SK-N-SH treated with all-trans-retinoic acid at 6 μM for 48 hours (cell line): ENCODE measurements around the gene C1GALT1C1L.
"Not testable (repeated sequence)": the region's sequence is repeated elsewhere in the genome, so short reads cannot be mapped to it uniquely, and the experiment has no call there.

ENCODE experiments used
- ATAC-seq: fragments of 200-7000 bp; cut with Tn5 transposase; 3 replicates; pipeline ENCODE4 v1.9.1; 2020; ENCODE audit warnings: mild to moderate bottlenecking, moderate library complexity
- BACH2 ChIP-seq: fragments of 250-450 bp; sonication (Bioruptor Pico); IDR thresholded peaks from 2 replicates; pipeline ENCODE4 v1.9.0; 2021; ENCODE audit warnings: mild to moderate bottlenecking, borderline replicate concordance
- CREB5 ChIP-seq: fragments of 250-450 bp; sonication (Bioruptor Pico); IDR thresholded peaks from 2 replicates; pipeline ENCODE4 v1.5.1; 2020; ENCODE audit warnings: low read depth, mild to moderate bottlenecking, moderate library complexity
- GLIS3 ChIP-seq: fragments of 250-450 bp; sonication (Bioruptor Pico); IDR thresholded peaks from 2 replicates; pipeline ENCODE4 v1.5.0; 2020; ENCODE audit warnings: mild to moderate bottlenecking, moderate library complexity
- ISL1 ChIP-seq: fragments of 250-450 bp; sonication (Bioruptor Pico); IDR thresholded peaks from 2 replicates; pipeline ENCODE4 v2.1.2; 2022; ENCODE audit warnings: mild to moderate bottlenecking, moderate library complexity
- OSR1 ChIP-seq: fragments of 250-450 bp; sonication (Bioruptor Pico); IDR thresholded peaks from 2 replicates; pipeline ENCODE4 v1.8.0; 2022; ENCODE audit warnings: moderate library complexity, mild to moderate bottlenecking, inconsistent platforms
- PATZ1 ChIP-seq: fragments of 250-450 bp; sonication (Bioruptor Pico); IDR thresholded peaks from 2 replicates; pipeline ENCODE4 v1.8.0; 2020; ENCODE audit warnings: mild to moderate bottlenecking, moderate library complexity, borderline replicate concordance
- PPARA ChIP-seq: fragments of 250-450 bp; sonication (Bioruptor Pico); IDR thresholded peaks from 2 replicates; pipeline ENCODE4 v1.5.0; 2020; ENCODE audit warnings: mild to moderate bottlenecking, borderline replicate concordance
- RARB ChIP-seq: fragments of 250-450 bp; sonication (Bioruptor Pico); IDR thresholded peaks from 2 replicates; pipeline ENCODE4 v1.8.0; 2021; ENCODE audit warnings: mild to moderate bottlenecking, moderate library complexity
- TCF4 ChIP-seq: fragments of 250-450 bp; sonication (Bioruptor Pico); IDR thresholded peaks from 2 replicates; pipeline ENCODE4 v1.8.0; 2021; ENCODE audit warnings: mild to moderate bottlenecking, moderate library complexity, borderline replicate concordance
- TOX ChIP-seq: fragments of 250-450 bp; sonication (Bioruptor Pico); IDR thresholded peaks from 2 replicates; pipeline ENCODE4 v1.8.0; 2021; ENCODE audit warnings: mild to moderate bottlenecking, moderate library complexity, borderline replicate concordance
- ZFP30 ChIP-seq: fragments of 450-650 bp; formaldehyde crosslinking; IDR thresholded peaks from 2 replicates; pipeline ENCODE4 v1.5.0; 2022; ENCODE audit warnings: mild to moderate bottlenecking, moderate library complexity
- ZNF565 ChIP-seq: fragments of 450-650 bp; formaldehyde crosslinking; conservative IDR thresholded peaks from 2 replicates; pipeline ENCODE4 v1.5.0; 2020; ENCODE audit warnings: low read depth, mild to moderate bottlenecking, moderate library complexity
- ZNF70 ChIP-seq: fragments of 450-650 bp; formaldehyde crosslinking; IDR thresholded peaks from 2 replicates; pipeline ENCODE4 v1.5.0; 2020; ENCODE audit warnings: mild to moderate bottlenecking, moderate library complexity
- ZNF8 ChIP-seq: fragments of 450-650 bp; formaldehyde crosslinking; IDR thresholded peaks from 2 replicates; pipeline ENCODE4 v1.5.0; 2020; ENCODE audit warnings: mild to moderate bottlenecking, moderate library complexity
- TF ChIP-seq, protein P1 (sequence below): fragments of 250-450 bp; sonication (Bioruptor Pico); IDR thresholded peaks from 2 replicates; pipeline ENCODE4 v1.8.0; 2021; ENCODE audit warnings: low read depth, mild to moderate bottlenecking, moderate library complexity, borderline replicate concordance
- TF ChIP-seq, protein P2 (sequence below): fragments of 250-450 bp; sonication (Bioruptor Pico); IDR thresholded peaks from 2 replicates; pipeline ENCODE4 v1.5.0; 2020; ENCODE audit warnings: mild to moderate bottlenecking, moderate library complexity
- TF ChIP-seq, protein P3 (sequence below): fragments of 250-450 bp; sonication (Bioruptor Pico); IDR thresholded peaks from 2 replicates; pipeline ENCODE4 v1.5.1; 2021; ENCODE audit warnings: mild to moderate bottlenecking, moderate library complexity

The C1GALT1C1L gene

DNA sequence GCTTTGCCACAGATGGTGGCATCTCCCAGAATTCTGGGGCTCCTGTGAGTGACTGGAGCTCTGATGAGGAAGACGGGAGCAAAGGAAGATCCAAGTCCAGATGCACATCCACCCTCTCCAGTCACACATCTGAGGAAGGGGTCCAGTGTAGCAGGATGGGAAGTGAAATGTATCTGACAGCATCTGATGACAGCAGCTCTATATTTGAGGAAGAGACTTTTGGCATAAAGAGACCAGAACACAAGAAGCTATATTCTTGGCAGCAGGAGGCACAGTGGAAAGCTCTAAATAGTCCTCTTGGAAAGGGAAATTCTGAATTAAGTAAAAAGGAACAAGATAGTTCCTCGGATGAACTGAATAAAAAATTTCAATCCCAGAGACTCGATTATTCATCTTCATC, 23.5 kb upstream of the C1GALT1C1L start (continued):
- no peak for TF ChIP-seq CREB5 (CRISPR knock-in tag)

DNA sequence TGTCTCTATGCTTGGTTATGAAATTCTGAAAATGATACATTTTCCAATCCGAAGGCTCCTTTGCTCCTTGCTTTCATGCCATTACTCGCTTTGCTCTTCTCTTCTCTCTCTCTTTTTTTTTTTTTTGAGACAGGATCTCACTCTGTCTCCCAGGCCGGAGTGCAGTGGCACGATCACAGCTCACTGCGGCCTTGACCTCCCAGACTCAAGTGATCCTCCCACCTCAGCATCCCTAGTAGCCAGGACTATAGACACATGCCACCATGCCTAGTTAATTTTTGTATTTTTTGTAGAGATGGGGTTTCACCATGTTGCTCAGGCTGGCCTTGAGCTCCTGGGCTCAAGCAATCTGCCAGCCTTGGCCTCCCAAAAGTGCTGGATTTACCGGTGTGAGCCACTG, 21.9 kb upstream of the C1GALT1C1L start:
- not testable (repeated sequence) for ATAC-seq

DNA sequence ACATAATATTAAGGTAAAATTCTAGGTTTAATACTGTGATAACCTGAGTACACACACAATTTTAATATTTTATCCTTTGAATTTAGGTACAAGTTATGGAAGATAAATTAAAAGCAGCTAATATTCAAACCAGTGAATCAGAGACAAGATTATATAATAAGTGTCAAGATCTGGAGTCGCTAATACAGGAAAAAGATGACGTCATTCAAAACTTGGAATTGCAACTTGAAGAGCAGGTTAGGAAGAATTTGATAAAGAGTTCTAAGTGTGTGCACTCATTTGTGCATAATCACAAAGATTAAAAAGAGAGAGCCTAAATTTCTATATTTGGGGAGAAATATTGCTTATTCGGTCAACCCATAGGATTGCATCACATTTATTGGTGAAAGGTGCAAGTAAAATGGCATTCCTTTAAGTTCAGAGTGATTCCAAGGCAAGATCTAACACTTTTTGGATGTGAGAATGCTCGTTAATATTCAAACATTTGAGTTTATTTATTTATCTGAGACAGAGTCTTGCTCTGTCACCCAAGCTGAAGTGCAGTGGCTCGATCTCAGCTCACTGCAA, 16.3 kb upstream of the C1GALT1C1L start:
- ATAC-seq: no peak
- no peak for TF ChIP-seq OSR1
- TF ChIP-seq ZNF565 (CRISPR knock-in tag): no peak
- no peak for TF ChIP-seq RARB
- TF ChIP-seq, protein P1, sequence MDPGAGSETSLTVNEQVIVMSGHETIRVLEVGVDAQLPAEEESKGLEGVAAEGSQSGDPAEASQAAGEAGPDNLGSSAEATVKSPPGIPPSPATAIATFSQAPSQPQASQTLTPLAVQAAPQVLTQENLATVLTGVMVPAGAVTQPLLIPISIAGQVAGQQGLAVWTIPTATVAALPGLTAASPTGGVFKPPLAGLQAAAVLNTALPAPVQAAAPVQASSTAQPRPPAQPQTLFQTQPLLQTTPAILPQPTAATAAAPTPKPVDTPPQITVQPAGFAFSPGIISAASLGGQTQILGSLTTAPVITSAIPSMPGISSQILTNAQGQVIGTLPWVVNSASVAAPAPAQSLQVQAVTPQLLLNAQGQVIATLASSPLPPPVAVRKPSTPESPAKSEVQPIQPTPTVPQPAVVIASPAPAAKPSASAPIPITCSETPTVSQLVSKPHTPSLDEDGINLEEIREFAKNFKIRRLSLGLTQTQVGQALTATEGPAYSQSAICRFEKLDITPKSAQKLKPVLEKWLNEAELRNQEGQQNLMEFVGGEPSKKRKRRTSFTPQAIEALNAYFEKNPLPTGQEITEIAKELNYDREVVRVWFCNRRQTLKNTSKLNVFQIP: no peak
- no peak for TF ChIP-seq GLIS3 (CRISPR knock-in tag)
- no peak for TF ChIP-seq BACH2 (CRISPR knock-in tag)
- TF ChIP-seq ZFP30 (CRISPR knock-in tag): no peak
- TF ChIP-seq ZNF8: no peak
- no peak for TF ChIP-seq TCF4
- TF ChIP-seq, protein P2, sequence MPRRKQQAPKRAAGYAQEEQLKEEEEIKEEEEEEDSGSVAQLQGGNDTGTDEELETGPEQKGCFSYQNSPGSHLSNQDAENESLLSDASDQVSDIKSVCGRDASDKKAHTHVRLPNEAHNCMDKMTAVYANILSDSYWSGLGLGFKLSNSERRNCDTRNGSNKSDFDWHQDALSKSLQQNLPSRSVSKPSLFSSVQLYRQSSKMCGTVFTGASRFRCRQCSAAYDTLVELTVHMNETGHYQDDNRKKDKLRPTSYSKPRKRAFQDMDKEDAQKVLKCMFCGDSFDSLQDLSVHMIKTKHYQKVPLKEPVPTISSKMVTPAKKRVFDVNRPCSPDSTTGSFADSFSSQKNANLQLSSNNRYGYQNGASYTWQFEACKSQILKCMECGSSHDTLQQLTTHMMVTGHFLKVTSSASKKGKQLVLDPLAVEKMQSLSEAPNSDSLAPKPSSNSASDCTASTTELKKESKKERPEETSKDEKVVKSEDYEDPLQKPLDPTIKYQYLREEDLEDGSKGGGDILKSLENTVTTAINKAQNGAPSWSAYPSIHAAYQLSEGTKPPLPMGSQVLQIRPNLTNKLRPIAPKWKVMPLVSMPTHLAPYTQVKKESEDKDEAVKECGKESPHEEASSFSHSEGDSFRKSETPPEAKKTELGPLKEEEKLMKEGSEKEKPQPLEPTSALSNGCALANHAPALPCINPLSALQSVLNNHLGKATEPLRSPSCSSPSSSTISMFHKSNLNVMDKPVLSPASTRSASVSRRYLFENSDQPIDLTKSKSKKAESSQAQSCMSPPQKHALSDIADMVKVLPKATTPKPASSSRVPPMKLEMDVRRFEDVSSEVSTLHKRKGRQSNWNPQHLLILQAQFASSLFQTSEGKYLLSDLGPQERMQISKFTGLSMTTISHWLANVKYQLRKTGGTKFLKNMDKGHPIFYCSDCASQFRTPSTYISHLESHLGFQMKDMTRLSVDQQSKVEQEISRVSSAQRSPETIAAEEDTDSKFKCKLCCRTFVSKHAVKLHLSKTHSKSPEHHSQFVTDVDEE (CRISPR knock-in tag): no peak
- no peak for TF ChIP-seq PATZ1
- no peak for TF ChIP-seq PPARA (CRISPR knock-in tag)
- TF ChIP-seq TOX (CRISPR knock-in tag): no peak
- TF ChIP-seq, protein P3, sequence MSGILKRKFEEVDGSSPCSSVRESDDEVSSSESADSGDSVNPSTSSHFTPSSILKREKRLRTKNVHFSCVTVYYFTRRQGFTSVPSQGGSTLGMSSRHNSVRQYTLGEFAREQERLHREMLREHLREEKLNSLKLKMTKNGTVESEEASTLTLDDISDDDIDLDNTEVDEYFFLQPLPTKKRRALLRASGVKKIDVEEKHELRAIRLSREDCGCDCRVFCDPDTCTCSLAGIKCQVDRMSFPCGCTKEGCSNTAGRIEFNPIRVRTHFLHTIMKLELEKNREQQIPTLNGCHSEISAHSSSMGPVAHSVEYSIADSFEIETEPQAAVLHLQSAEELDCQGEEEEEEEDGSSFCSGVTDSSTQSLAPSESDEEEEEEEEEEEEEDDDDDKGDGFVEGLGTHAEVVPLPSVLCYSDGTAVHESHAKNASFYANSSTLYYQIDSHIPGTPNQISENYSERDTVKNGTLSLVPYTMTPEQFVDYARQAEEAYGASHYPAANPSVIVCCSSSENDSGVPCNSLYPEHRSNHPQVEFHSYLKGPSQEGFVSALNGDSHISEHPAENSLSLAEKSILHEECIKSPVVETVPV (CRISPR knock-in tag): no peak
- no peak for TF ChIP-seq ISL1

DNA sequence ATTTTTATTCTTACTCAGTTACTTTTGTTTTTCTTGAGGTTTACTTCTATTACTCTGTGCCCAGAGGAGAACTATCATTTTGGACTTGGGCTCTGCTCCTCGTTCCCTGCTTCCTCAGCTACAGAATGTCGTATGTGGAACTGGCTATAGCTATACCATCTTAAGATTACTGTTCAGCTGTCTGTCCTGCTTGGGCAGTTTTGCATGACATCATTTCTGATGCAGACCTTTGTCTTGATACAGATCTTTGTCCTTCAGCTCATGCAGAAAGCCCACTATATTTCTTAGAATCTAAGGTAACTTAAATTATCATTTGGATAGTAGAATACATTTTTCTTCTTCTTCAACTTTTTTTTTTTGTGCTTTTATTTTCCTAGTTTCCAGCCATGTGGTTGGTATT, 13.8 kb upstream of the C1GALT1C1L start:
- TF ChIP-seq GLIS3 (CRISPR knock-in tag) (no peak), ZNF70 (CRISPR knock-in tag) (no peak), ISL1 (no peak), ZNF565 (CRISPR knock-in tag) (no peak), ZNF8 (no peak), OSR1 (no peak)
- TF ChIP-seq, protein P2 (CRISPR knock-in tag): no peak
- TF ChIP-seq, protein P1: no peak
- TF ChIP-seq, all 23 proteins: peak for 0
- ATAC-seq: no peak
